GM10248 (cell line): ENCODE results near the gene CCDC9.

Experiments used
- CTCF ChIA-PET: fragments of 300-600 bp; sonication (Branson Sonifier 250); formaldehyde crosslinking; extraction: SDS; loops from one replicate; lab custom pipeline; 2021; ENCODE audit warnings: antibody characterized with exemption; lab: Yijun Ruan, JAX
- POLR2A ChIA-PET: fragments of 350-650 bp; sonication (Branson Sonifier 250); formaldehyde crosslinking; extraction: SDS; loops from one replicate; lab custom pipeline; 2020; ENCODE audit warnings: antibody characterized with exemption; lab: Yijun Ruan, JAX
- DNase-seq: peaks from one replicate; pipeline ENCODE4 v3.0.0; 2012; ENCODE audit errors: extremely low spot score
- CTCF ChIP-seq: IDR thresholded peaks from 2 replicates; pipeline ENCODE4 v1.5.1; 2012; ENCODE audit warnings: mild to moderate bottlenecking, low read depth; ENCODE audit errors: extremely low read depth, missing control alignments, control extremely low read depth

Gene CCDC9

GRCh38 chr19:47258434-47258833 lies 2.1 kb downstream of the CCDC9 start:
- POLR2A ChIA-PET, result no interaction called here
- no peak for TF ChIP-seq CTCF
- no peak for DNase-seq
- CTCF ChIA-PET, result interaction anchor here (3.4 kb wide), 1 partner anchor 14 kb away, joined by 16 read pairs; no protein-coding TSS in a partner anchor

- no peak for DNase-seq
- CTCF ChIA-PET, result interaction anchor here (3.4 kb wide), 1 partner anchor 14 kb away, joined by 16 read pairs; no protein-coding TSS in a partner anchor
- TF ChIP-seq CTCF, result no peak
- POLR2A ChIA-PET, result interaction anchor here (0.8 kb wide), 1 partner anchor 16 kb away, joined by 3 read pairs; the partner anchor contains the start of gene INAFM1
Observed at GRCh38 chr19:47258895-47259555, 2.7 kb downstream of the CCDC9 start.

DNA sequence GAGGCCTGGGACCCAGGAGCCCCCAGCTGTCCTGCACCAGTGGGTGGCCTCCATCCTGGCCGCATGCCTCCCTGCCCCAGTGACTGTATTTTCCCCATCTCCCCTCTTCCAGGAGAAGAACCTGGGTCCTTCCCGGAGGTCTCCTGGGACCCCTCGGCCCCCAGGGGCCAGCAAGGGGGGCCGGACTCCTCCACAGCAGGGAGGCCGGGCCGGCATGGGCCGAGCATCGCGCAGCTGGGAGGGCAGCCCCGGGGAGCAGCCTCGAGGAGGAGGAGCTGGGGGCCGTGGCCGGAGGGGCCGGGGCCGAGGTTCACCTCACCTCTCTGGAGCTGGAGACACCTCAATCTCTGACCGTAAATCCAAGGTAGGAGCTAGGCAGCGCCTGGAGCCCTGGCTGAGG lies 4.2 kb downstream of the CCDC9 start:
- POLR2A ChIA-PET, result interaction anchor here (0.9 to 1.2 kb wide), 2 partner anchors 12 to 35 kb away, joined by 4 to 5 read pairs; no protein-coding TSS in a partner anchor
- CTCF ChIA-PET, result interaction anchor here (1.0 to 3.4 kb wide), 3 partner anchors 13 to 50 kb away, joined by 3 to 16 read pairs (median 7); no protein-coding TSS in a partner anchor
- no peak for DNase-seq
- no peak for TF ChIP-seq CTCF

DNA sequence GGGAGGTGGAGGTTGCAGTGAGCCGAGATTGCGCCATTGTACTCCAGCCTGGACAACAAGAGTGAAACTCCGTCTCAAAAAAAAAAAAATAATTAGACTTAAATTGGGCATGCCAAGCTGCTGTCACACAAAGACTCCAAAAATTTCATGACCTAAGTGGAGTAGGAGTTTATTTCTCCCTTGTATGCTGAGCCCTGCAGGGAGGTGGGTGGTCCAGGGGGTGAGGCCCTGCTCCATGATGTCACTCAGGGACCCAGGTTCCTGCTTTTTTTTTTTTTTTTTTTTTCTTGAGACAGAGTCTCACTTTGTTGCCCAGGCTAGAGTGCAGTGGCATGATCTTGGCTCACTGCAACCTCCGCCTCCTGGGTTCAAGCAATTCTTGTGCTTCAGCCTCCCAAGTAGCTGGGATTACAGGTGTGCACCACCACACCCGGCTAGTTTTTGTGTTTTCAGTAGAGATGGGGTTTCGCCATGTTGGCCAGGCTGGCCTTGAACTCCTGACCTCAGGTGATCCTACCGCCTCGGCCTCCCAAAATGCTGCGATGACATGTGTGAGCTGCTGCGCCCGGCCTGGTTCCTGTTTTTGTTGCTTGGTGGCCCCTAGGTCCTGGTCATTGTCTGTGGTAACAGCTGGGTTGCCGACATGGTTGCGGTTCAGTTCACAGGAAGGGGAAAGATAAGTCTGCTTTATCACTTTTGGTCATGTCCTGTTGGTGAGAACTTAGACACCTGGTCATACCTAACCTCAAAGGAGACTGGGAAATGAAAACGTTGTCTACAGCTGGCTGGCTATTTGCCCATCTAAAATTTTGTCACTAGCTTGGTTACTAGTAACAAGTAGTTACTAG lies 5.8 kb downstream of the CCDC9 start:
- DNase-seq, result peak; percentile 73
- ChIA-PET POLR2A (interaction anchor here (0.5 to 2.3 kb wide), 5 partner anchors 13 to 149 kb away, joined by 4 to 17 read pairs (median 5); partner anchors contain the start of genes INAFM1 and ZC3H4), CTCF (interaction anchor here (0.8 to 3.4 kb wide), 5 partner anchors 13 to 166 kb away, joined by 3 to 16 read pairs (median 4); no protein-coding TSS in a partner anchor)

- CTCF ChIA-PET, result no interaction called here
- TF ChIP-seq CTCF, result no peak
- POLR2A ChIA-PET, result no interaction called here
- DNase-seq, result no peak
Observed at GRCh38 chr19:47264629-47265028, 8.3 kb downstream of the CCDC9 start.

DNA sequence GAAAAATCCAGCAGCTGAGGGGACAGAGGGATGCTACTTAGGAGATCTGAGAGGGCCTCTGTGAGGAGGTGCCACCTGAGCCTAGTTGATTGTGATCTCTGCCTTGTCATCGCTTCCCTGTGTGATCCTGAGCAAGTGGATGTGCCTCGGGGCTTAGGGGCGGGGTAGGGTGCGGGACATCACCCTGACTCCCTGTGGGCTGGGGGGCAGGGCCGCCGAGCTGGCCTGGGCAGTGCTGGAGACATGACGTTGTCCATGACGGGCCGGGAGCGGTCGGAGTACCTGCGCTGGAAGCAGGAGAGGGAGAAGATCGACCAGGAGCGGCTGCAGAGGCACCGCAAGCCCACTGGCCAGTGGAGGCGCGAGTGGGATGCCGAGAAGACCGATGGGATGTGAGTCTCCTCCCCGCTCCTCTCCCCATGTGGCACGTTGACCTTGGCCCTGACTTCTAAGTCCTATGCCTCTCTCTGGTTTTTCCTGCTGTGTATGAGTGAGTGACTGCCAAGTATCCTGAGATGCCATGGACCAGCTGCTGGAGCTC lies 10.1 kb downstream of the CCDC9 start:
- no peak for TF ChIP-seq CTCF
- ChIA-PET POLR2A (no interaction called here), CTCF (interaction anchor here (1.5 kb wide), 1 partner anchor 18 kb away, joined by 3 read pairs; no protein-coding TSS in a partner anchor)
- no peak for DNase-seq
